Mammary epithelial cell (primary cell): Measurements from ENCODE around the gene POLE3.

Experiments used
- CTCF ChIP-seq, 2 donors: IDR thresholded peaks in 1 of 2; conservative IDR thresholded peaks in 1 of 2; 2 replicates each; pipeline ENCODE4 v1.5.1; 2011 to 2012; ENCODE audit warnings: inconsistent platforms in 2 of 2, low read length in 2 of 2, mild to moderate bottlenecking in 2 of 2, control low read depth in 1 of 2, low read depth in 1 of 2; ENCODE audit not compliant: insufficient read depth in 1 of 2; ENCODE audit errors: extremely low read depth in 1 of 2
- EZH2 ChIP-seq: IDR thresholded peaks from 2 replicates; pipeline ENCODE4 v1.6.1; 2012; ENCODE audit warnings: low read length, inconsistent platforms, borderline replicate concordance

GRCh38 chr9:113376634-113377567 is 33.6 kb downstream of the POLE3 start, which contains the start of gene HDHD3:
- no peak for TF ChIP-seq CTCF (conservative IDR thresholded peaks at IDR 0.05 in 1 of 2, IDR thresholded peaks at IDR 0.05 in 1 of 2; ENCODE audit: extremely low read depth in 1 of 2, insufficient read depth in 1 of 2, low read depth in 1 of 2, low read length in 2 of 2)
- no peak for TF ChIP-seq EZH2
